HG03103 (cell line): ENCODE results near the gene FBN3.
"Not testable (repeated sequence)": the region's sequence is repeated elsewhere in the genome, so short reads cannot be mapped to it uniquely, and the experiment has no call there.

Experiments used
- ATAC-seq: cut with Tn5 transposase; IDR thresholded peaks from one replicate; pipeline ENCODE4 v1.9.1; 2021; ENCODE audit warnings: low read depth; ENCODE audit not compliant: unreplicated experiment

The FBN3 gene

DNA sequence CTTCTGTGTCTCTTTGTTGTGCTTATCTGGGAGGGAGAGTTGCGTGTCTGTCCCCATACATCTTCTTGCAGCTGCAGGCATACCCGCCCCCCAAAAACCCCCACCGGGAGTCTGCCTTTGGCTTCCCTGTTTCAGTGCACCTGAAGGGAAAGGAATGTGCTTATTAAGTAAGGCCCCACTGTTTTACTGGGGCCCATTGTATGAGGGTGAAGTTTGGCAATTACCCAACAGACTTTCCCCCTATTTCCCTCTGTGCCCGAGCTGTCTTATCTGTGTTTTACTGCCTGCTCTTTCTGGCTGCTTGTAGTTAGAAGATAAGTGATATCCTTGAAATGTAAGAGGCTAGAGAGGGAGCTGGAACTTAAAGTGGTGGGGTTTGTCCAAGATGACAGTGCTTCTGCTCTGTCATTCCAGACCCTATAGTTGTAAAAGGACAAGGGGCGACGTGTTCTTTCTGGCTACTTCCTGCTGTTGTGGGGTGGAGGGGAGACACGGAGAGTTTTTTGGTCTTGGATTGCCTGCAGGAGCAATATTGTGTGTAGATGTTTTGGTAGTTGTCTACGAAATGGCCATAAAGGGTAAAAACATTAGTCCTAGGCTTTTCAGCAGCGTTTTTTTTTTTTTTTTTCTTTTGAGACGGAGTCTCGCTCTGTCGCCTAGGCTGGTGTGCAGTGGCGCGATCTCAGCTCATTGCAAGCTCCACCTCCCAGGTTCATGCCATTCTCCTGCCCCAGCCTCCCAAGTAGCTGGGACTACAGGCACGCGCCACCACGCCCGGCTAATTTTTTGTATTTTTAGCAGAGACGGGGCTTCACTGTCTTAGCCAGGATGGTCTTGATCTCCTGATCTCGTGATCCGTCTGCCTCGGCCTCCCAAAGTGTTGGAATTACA, 115.9 kb downstream of the FBN3 start:
- ATAC-seq, result not testable (repeated sequence)

DNA sequence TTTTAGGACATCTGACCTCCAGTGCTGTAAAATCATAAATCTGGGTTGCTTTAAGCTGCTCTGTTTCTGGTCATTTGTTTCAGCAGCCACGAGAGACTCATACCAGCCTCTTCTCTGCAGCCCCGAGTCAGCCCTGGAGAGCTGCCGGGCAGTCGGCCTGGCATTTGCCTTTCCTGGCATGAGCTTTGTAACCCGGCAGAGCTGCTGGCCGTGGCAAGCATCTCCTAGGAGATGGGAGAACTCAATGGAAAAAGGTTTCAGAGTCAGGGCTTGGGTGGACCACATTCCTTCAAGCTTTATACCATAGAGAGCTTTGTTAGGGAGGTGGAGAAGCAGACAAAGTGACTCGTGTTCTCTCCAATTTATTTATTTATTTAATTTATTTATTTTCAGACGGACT, 118.4 kb downstream of the FBN3 start:
- no peak for ATAC-seq

- no peak for ATAC-seq
Observed at GRCh38 chr19:8028951-8029491, 120.4 kb downstream of the FBN3 start.

- ATAC-seq, result no peak
Observed at GRCh38 chr19:8025316-8025715, 124.1 kb downstream of the FBN3 start.

- ATAC-seq, result not testable (repeated sequence)
Observed at GRCh38 chr19:8024256-8024655, 125.1 kb downstream of the FBN3 start.

DNA sequence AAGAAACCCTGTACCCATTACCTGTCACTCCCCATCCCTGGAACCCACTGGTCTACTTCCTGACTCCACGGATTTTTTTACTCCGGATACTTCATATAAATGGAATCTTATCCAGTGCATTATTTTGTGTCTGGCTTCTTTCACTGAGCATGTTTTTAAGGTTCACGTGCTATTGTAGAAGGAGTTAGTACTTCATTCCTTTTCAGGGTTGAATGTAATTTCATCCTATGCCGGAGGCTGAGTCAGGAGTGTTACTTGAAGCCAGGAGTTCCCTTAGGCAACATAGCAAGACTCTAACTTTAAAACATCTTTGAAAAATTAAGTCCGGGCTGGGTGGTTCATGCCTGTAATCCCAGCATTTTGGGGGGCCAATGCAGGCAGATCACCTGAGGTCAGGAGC, 126.0 kb downstream of the FBN3 start:
- ATAC-seq, result no peak

DNA sequence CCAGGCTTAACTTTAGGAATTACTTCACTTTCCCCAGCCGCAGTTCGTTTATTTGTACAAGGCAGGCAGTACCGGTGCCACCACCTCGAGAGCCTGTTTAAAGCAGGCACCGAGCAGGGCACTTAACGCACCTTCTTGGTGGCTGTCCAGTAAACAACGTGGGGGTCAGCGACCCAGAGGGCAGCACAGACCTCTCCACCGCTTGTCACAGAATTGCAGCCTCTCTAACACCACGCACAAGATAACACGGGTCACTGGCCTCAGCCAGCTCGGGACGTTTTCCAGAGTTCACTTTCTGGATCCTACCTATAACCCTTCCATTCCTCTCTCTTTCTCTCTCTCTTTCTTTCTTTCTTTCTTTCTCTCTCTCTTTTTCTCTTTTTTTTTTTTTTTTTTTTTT, 127.1 kb downstream of the FBN3 start:
- no peak for ATAC-seq

DNA sequence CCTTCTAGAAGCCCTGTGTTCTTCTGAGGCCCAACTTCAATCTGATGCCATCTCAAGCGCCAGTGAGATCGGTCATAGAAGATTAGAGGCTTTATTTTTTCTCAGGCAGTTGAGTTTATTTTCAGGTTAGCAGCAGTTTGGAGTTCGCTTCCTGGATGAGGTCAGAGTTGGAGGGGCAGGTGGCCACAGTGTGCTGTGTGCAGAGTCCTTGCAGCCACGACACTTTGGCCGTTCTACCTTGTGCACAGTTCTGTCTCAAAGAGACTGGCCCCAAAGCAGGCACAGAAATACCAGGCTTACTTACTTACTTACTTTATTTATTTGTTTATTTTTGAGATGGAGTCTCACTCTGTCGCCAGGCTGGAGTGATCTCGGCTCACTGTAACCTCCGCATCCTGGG, 128.0 kb downstream of the FBN3 start:
- no peak for ATAC-seq

DNA sequence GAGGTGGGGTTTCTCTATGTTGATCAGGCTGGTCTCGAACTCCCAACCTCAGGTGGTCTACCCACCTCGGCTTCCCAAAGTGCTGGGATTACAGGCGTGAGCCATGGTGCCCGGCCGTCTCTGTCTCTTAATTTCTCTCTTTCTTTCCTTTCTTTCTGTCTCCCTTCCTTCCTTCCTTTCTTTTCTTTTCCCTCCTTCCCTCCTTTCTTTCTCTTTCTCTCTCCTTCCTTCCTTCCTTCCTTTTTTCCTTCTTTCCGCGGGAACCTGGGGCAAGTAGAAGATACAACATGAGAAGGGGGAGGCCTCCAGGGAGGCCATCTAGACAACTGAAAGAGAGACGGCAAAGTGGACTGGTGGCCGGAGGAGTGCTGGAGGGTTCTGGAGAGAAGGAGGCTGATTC, 128.7 kb downstream of the FBN3 start:
- no peak for ATAC-seq

DNA sequence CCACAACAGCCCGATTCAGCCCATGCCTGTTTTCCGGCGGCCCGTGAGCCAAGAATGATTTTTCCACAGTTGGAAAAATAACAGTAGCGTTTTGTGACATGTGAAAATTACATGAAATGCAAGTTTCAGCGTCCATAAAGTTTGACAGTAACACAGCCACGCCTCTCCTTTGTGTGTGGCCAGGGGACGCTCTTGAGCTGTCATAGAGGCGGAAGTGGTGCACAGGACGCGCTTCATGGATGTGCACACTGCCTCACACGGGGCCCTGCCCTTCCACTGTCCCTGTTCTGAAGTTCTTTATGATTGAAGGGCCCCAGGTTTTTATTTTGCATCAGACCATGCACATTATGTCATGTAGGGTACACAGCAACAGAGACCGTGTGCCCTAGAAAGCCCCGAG, 131.6 kb downstream of the FBN3 start:
- no peak for ATAC-seq
